Neural cell (in vitro differentiated cells): ENCODE measurements around the gene PRADC1. TPM values are rescaled to one million over a fixed set of nuclear protein-coding genes. Genes with fewer than 3 reads are reported as not detected.
"Not testable (repeated sequence)": the region's sequence is repeated elsewhere in the genome, so short reads cannot be mapped to it uniquely, and the experiment has no call there.

Source experiments
- H2AFZ ChIP-seq: fragments of 200-600, 300-800 bp; sonication (generic), shearing (Covaris generic); 2 replicates; pipeline ENCODE4 v1.6.0; 2014; ENCODE audit warnings: low read depth, mild to moderate bottlenecking, antibody characterized with exemption, low read length, moderate library complexity
- H3F3A ChIP-seq: fragments of 200-600 bp; shearing (Covaris generic); 2 replicates; pipeline ENCODE4 v1.6.1; 2016; ENCODE audit warnings: mild to moderate bottlenecking, moderate library complexity, mixed read lengths, antibody characterized with exemption, low read length; ENCODE audit not compliant: insufficient read depth, poor library complexity, severe bottlenecking
- H3K27ac ChIP-seq: fragments of 200-600, 300-800 bp; sonication (generic), shearing (Covaris generic); 2 replicates; pipeline ENCODE4 v1.5.1; 2014; ENCODE audit warnings: mild to moderate bottlenecking, low read length, moderate library complexity
- H3K27me3 ChIP-seq: fragments of 300-800, 200-600 bp; sonication (generic), shearing (Covaris generic); 2 replicates; pipeline ENCODE4 v1.6.0; 2014; ENCODE audit warnings: mild to moderate bottlenecking, low read depth, low read length, moderate library complexity; ENCODE audit not compliant: insufficient read depth
- H3K36me3 ChIP-seq: fragments of 300-800, 200-600 bp; sonication (generic), shearing (Covaris generic); 2 replicates; pipeline ENCODE4 v1.5.1; 2014; ENCODE audit warnings: mild to moderate bottlenecking, antibody characterized with exemption, low read length, moderate library complexity; ENCODE audit not compliant: insufficient read depth
- H3K4me2 ChIP-seq: fragments of 300-800, 200-600 bp; sonication (generic), shearing (Covaris generic); 2 replicates; pipeline ENCODE4 v1.6.0; 2014; ENCODE audit warnings: mild to moderate bottlenecking, low read length
- H3K4me3 ChIP-seq: fragments of 300-800, 200-600 bp; sonication (generic), shearing (Covaris generic); 2 replicates; pipeline ENCODE4 v1.5.1; 2014; ENCODE audit warnings: mild to moderate bottlenecking, low read length, moderate library complexity
- H3K79me2 ChIP-seq: fragments of 200-600 bp; shearing (Covaris generic); replicated peaks from 2 replicates; pipeline ENCODE4 v1.6.0; 2014; ENCODE audit warnings: mild to moderate bottlenecking, low read length, moderate library complexity; ENCODE audit not compliant: insufficient read depth
- H3K9ac ChIP-seq: fragments of 300-800, 200-600 bp; sonication (generic), shearing (Covaris generic); 2 replicates; pipeline ENCODE4 v1.6.1; 2016; ENCODE audit warnings: mild to moderate bottlenecking, low read length, mixed read lengths
- H3K9me2 ChIP-seq: fragments of 200-600 bp; shearing (Covaris generic); 2 replicates; pipeline ENCODE4 v1.6.1; 2016; ENCODE audit warnings: mild to moderate bottlenecking, low read length, mixed read lengths; ENCODE audit not compliant: insufficient read depth
- H3K9me3 ChIP-seq: fragments of 200-600, 300-800 bp; sonication (generic), shearing (Covaris generic); 2 replicates; pipeline ENCODE4 v1.6.1; 2016; ENCODE audit warnings: mild to moderate bottlenecking, mixed run types, low read length, moderate library complexity, mixed read lengths
- H4K20me1 ChIP-seq: fragments of 200-600 bp; shearing (Covaris generic); 2 replicates; pipeline ENCODE4 v1.6.1; 2016; ENCODE audit warnings: mild to moderate bottlenecking, mixed run types; ENCODE audit not compliant: insufficient read depth
- CTCF ChIP-seq: fragments of 450-650 bp; IDR thresholded peaks from 2 replicates; pipeline ENCODE4 v1.5.1; 2014; ENCODE audit warnings: antibody characterized with exemption, mild to moderate bottlenecking, moderate library complexity; ENCODE audit not compliant: poor library complexity, severe bottlenecking
- EP300 ChIP-seq: fragments of 450-650 bp; conservative IDR thresholded peaks from 2 replicates; pipeline ENCODE4 v1.6.1; 2014; ENCODE audit warnings: antibody characterized with exemption, mild to moderate bottlenecking, moderate library complexity; ENCODE audit not compliant: poor library complexity, severe bottlenecking
- EZH2 ChIP-seq: fragments of 200-600, 300-800 bp; shearing (Covaris generic), sonication (generic); IDR thresholded peaks from 2 replicates; pipeline ENCODE4 v1.6.1; 2014; ENCODE audit warnings: antibody characterized with exemption, low read length, borderline replicate concordance, mild to moderate bottlenecking; ENCODE audit not compliant: insufficient read depth, poor library complexity, severe bottlenecking
- MXI1 ChIP-seq: fragments of 450-650 bp; conservative IDR thresholded peaks from 2 replicates; pipeline ENCODE4 v1.6.1; 2014; ENCODE audit warnings: antibody characterized with exemption, mild to moderate bottlenecking; ENCODE audit not compliant: poor library complexity, severe bottlenecking
- POLR2AphosphoS5 ChIP-seq: IDR thresholded peaks from 2 replicates; pipeline ENCODE4 v1.6.1; 2012
- RAD21 ChIP-seq: fragments of 450-650 bp; conservative IDR thresholded peaks from 2 replicates; pipeline ENCODE4 v1.6.1; 2014; ENCODE audit warnings: antibody characterized with exemption, mild to moderate bottlenecking, moderate library complexity
- REST ChIP-seq: IDR thresholded peaks from 2 replicates; pipeline ENCODE4 v1.6.1; 2012; ENCODE audit warnings: borderline replicate concordance
- SMC3 ChIP-seq: fragments of 450-650 bp; conservative IDR thresholded peaks from 2 replicates; pipeline ENCODE4 v1.6.1; 2014; ENCODE audit warnings: antibody characterized with exemption, mild to moderate bottlenecking, moderate library complexity; ENCODE audit not compliant: poor library complexity
- TAF1 ChIP-seq: IDR thresholded peaks from 2 replicates; pipeline ENCODE4 v1.6.1; 2012; ENCODE audit warnings: low read depth
- polyA plus RNA-seq: library from polyadenylated mRNA; depleted of rRNA; stranded (reverse); fragments of >200 nt; gene quantifications from 2 replicates; pipeline ENCODE4 v1.2.3, GENCODE V29; 2014

PRADC1 gene
- polyA plus RNA-seq, 1 donor from 2014 or later: 36.5 TPM

GRCh38 chr2:73202156-73203054 is 30.6 kb downstream of the PRADC1 start, which contains the start of gene NOTO:
NOTO (plus strand) TSS chr2:73202574; CDS start chr2:73202667, 93 bp downstream.
- TF ChIP-seq EZH2 (peak; percentile 77), REST (no peak), EP300 (no peak), CTCF (no peak), MXI1 (no peak)
- no peak within 1 kb of the TSS for H3K4me2 ChIP-seq
- H4K20me1 ChIP-seq: no peaks in the 10 kb centered on the region
- no peaks in the 10 kb centered on the region for H3K9me2 ChIP-seq
- H3K4me3 ChIP-seq: peak within 1 kb of the TSS; percentile 50
- H3K36me3 ChIP-seq: no peaks in the 10 kb centered on the region
- H3K9ac ChIP-seq: no peak within 1 kb of the TSS
- H3F3A ChIP-seq: no peaks in the 10 kb centered on the region
- peaks cover 68% of the 10 kb centered on the region for H3K27me3 ChIP-seq
- H3K79me2 ChIP-seq: no peaks in the 10 kb centered on the region
- no peak within 1 kb of the TSS for H3K27ac ChIP-seq
- no peak within 1 kb of the TSS for H2AFZ ChIP-seq
- no peaks in the 10 kb centered on the region for H3K9me3 ChIP-seq

- not testable (repeated sequence) for H3K4me2 ChIP-seq, H3K27ac ChIP-seq, H3K9ac ChIP-seq, H3K79me2 ChIP-seq, H3K9me2 ChIP-seq, H3K9me3 ChIP-seq, H3K36me3 ChIP-seq, H2AFZ ChIP-seq, H3F3A ChIP-seq, H4K20me1 ChIP-seq, H3K4me3 ChIP-seq
- H3K27me3 ChIP-seq: peaks cover 64% of the 10 kb centered on the region
Observed at GRCh38 chr2:73200281-73200680, 32.8 kb downstream of the PRADC1 start.

GRCh38 chr2:73197579-73197978 is 35.5 kb downstream of the PRADC1 start:
- H3K27me3 ChIP-seq: peaks cover 39% of the 10 kb centered on the region
- no peak overlapping the region for H3K27ac ChIP-seq
- no peak overlapping the region for H3K4me3 ChIP-seq

More at GRCh38 chr2:73197579-73197978, 35.5 kb downstream of the PRADC1 start:
- Histone ChIP-seq H3K9me3 (no peaks in the 10 kb centered on the region), H3K36me3 (no peaks in the 10 kb centered on the region), H3F3A (no peaks in the 10 kb centered on the region), H3K9ac (no peak overlapping the region), H3K79me2 (no peaks in the 10 kb centered on the region), H3K4me2 (no peak overlapping the region), H3K9me2 (no peaks in the 10 kb centered on the region), H4K20me1 (no peaks in the 10 kb centered on the region), H2AFZ (no peak overlapping the region)
- no peak for TF ChIP-seq RAD21
- TF ChIP-seq POLR2AphosphoS5: no peak
- TF ChIP-seq MXI1: no peak
- no peak for TF ChIP-seq SMC3
- no peak for TF ChIP-seq EP300
- TF ChIP-seq CTCF: no peak
- TF ChIP-seq REST: no peak
- TF ChIP-seq TAF1: no peak
- TF ChIP-seq EZH2: no peak
